ENCODE data around the gene COBL.
"Not testable (repeated sequence)": the region's sequence is repeated elsewhere in the genome, so short reads cannot be mapped to it uniquely, and the experiment has no call there.

COBL gene

GRCh38 chr7:51229620-51230323 lies 86.8 kb downstream of the COBL start:
- no peak for DNase-seq

DNA sequence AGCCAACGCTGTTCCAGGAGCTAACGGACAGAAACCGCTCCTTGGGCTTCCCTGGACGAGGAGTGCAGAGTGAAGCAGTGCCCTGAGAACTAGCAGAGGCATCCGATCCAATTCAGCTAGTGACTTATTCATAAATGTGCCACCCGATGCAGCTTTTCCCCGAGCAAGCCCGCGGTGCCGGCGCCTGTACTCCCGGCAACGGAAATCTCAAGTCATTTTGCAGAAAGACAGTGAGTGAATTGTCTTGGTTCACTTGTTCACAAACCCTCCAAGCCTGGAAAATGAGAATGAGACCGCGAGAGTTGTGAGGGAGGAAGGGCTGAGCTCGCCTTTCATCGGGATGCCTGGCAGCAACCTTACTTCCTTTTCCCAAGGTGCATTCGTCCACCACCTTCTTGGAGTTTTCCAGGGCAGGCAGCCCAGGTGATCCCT lies 87.5 kb downstream of the COBL start:
- no peak for DNase-seq

- DNase-seq: no peak
Measured at GRCh38 chr7:51228386-51228958, 88.1 kb downstream of the COBL start.

DNA sequence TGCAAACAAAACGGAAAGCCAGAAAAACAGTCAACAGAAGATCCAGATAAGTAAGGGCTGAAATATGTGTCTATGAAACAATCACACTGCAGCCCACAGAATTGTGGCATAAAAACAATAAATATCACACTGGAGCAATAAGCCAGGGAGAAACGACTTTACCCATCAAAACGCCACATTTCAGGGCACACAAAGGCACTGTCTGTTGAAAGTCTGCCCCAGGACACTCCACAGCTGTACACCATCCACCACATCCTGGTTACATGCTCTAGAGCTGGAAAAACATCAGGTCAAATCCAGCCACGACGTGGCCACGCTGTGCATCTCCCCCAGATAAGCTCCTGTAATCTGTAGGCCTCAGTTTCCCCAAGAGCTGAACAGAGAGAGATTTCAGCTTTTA lies 88.7 kb downstream of the COBL start:
- DNase-seq: no peak

- no peak for DNase-seq
Measured at GRCh38 chr7:51226916-51227535, 89.6 kb downstream of the COBL start.

- no peak for DNase-seq
Measured at GRCh38 chr7:51226063-51226755, 90.4 kb downstream of the COBL start.

DNA sequence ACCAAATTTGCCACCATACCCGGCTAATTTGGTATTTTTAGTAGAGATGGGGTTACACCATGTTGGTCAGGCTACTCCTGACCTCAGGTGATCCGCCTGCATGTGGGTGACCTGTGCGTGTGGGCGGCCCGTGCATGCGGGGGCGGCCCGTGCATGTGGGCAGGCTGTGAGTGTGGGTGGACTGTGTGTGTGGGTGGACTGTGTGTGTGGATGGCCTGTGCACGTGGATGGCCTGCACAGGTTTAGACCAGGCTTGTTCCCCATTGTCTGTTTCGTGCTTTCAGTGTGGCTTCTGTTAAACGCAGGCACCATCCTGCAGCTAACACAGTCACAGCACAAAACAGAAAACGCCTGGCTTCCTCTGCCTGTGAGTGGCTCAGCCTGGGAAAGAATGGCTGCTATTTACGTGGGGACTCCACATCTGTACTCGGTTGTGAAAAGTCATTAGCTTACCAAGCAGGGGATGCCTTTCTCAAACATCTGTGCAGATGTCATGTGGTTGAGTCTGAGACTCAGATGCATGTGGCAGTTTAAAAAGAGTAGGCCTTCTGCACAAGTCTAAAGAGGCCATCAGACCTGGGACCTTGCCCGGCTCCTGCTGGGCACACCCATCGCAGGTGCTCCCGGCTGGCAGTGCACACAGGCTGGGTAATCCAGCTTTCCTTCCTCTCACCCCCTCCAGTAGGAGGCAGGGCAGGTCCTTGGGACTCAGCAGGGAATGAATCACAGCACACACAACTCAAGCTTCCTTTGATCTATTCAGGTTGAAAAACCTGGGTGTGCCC lies 91.6 kb downstream of the COBL start:
- no peak for DNase-seq

DNA sequence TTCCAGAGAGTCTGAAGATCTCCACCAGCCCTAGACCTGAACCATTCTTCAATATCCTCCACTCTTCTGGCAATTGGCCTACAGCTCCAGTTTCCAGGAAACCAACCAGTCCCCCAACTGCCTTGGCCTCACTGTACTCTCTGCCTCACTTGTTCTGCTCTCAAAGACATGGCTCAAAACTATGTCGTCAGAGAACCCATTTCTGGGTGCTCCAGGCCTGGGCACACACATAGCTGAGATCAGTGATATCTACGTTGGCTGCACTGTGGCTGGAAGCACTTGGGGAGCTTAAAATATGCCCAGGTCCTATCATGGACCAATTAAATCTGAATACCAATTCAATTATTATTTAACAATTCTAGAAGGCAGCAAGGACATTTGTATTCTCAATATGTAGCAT lies 93.1 kb downstream of the COBL start:
- no peak for DNase-seq

- DNase-seq: no peak
Measured at GRCh38 chr7:51222916-51223315, 93.7 kb downstream of the COBL start.

DNA sequence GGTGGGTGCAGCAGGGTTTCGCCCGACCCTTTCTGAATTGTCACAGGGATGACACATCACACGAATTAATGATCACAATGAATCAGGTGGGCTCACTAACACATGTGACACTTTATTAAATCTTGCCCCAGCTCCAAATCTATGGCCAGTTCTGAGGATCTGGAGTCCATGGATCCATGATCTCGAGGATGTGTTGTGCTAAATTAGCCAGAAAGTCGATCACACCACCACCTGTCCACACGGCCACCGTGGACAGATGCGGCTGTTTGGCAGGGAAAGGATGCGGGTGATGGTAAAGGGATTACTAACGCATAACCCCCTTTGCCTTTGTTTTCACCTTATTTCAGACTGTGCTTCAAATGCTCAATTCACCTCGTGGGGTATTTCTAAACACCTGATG lies 96.4 kb downstream of the COBL start:
- no peak for DNase-seq

DNA sequence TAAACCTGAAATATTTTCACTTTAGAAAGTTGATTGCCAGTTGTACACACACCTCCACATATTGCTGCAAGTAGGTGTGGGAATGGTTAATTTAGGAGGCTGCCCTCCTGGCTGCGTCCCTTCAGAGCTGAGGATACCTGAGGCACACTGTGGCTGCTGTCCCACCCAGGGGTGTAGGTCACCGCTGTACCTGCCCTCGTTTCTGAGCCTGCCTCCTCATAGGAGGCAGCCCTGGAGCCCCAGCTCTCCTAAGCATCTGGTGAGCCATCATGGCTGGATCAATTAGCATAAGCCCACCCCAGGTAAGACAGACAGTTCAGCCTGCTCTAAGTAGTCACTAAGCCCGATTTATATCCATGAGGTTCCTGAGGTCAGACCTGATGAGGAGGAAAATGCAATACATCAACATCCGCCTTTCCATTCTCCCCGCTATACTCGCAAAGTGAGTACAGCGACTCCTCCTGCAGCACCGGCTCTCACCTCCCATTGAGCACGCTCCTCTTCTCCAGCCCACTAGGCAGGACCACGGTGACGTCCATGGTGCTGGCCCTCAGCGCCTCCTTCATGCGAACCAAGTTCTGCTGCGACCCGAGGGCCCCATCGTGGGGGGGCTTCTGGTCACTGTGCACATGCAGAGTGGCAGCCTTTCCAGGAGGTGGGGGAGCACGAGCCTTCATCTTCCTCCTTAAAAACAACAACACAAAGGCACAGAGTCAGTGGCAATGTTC lies 97.2 kb downstream of the COBL start:
- DNase-seq: no peak

- DNase-seq: no peak
Measured at GRCh38 chr7:51217804-51218203, 98.8 kb downstream of the COBL start.

DNA sequence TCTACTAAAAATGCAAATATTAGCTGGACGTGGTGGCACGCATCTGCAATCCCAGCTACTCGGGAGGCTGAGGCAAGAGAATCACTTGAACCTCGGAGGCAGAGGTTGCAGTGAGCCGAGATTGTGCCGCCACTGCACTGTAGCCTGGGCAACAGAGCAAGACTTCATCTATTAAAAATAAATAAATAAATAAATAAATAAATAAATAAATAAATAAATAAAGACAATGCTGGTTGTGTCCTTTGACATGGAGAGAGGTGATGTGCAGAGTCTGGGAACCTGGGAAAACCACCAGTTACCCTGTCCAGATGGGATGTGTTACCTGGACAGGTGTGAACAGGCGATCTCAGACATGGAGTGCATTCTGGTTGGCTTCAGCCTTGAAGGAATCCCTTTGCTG lies 102.5 kb downstream of the COBL start:
- DNase-seq: no peak

DNA sequence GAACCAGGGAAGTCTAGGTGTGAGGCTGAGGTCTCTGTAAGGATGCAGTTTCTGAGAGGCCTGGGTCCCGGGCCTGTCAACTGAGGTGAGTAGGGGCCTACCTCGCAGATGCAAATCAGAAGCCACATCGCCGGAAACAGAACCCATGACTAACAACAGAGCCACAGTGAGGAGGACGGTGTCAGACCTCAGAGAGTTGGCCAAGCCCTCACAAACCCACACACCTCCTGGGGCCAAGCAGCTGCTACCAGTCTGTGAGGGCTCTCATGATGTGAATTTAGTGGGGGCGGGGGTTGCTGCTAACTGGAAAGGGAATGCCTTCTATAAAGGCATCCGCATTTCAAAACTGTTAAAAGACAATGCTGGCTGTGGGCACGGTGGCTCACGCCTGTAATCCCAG lies 103.0 kb downstream of the COBL start:
- DNase-seq: no peak

GRCh38 chr7:51210766-51211165 lies 105.8 kb downstream of the COBL start:
- no peak for DNase-seq

DNA sequence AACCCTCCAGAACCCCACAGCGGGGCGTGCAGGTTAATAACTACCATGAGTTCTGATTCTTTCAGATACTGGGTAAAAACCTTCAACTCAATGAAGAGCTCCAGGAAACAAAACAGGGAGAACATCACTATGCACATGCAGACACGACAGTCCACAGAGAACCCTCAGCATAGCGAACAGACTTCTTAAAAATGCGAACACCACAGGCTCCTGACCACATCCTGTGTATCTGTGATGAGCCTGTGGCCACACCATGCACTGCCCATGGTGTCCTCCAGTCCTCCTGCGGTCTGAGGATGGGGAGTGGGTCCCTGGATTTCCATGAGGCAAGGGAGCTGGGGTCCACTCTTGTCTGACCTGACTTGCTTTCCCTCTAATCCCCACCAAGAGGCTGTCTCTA lies 107.2 kb downstream of the COBL start:
- DNase-seq: no peak

DNA sequence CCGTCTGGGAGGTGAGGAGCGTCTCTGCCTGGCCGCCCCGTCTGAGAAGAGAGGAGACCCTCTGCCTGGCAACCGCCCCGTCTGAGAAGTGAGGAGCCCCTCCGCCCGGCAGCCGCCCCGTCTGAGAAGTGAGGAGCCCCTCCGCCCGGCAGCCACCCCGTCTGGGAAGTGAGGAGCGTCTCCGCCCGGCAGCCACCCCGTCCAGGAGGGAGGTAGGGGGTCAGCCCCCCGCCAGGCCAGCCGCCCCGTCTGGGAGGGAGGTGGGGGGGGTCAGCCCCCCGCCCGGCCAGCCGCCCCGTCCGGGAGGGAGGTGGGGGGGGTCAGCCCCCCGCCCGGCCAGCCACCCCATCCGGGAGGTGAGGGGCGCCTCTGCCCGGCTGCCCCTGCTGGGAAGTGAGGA lies 108.5 kb downstream of the COBL start:
- not testable (repeated sequence) for DNase-seq

GRCh38 chr7:51198654-51199053 lies 118.0 kb downstream of the COBL start:
- DNase-seq: no peak

DNA sequence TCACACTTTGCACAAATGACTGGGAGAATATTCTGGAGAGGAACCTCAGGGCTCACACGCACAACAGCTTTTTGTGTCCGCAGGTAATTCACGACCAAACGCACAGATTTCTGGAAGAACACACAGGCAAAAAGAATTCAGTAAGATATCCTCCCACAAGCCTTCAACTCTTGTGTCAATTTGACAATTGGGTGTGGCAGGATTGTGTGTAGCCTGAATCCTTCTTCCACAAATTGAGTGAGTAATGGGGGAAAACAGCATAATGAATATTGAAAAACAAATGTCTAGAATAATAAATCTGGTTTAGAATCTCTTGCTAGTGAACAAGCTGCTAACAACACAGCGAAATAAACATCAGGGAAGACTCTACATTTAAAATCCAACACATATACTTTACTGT lies 125.6 kb downstream of the COBL start:
- no peak for DNase-seq

GRCh38 chr7:51189777-51190176 lies 126.8 kb downstream of the COBL start:
- DNase-seq: no peak

GRCh38 chr7:51188987-51189386 lies 127.6 kb downstream of the COBL start:
- DNase-seq: no peak

DNA sequence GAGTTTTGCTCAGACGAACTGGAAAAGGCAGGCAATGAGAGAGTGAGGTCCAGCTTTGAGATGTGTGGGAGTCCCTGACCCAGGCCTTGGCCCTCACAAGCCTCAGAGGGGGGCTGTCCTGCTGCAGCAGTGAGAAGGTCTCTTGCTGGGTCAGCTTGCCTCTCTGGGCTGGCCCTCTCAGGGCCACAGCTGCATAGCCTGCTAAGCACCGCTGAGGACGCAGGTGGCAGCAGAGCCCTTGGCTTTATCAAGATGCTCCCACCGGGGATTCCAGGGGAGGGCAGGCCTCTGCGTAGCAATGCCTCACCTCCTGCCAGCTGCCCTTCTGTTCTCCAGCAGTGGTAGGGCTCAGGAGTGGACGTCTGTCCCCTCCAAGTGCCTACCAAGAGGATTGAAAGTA lies 128.7 kb downstream of the COBL start:
- no peak for DNase-seq

Data from NCI-H1417 treated with DMSO at 0.1 percent for 48 hours (cell line).